Central memory CD8-positive, alpha-beta T cell (primary cell): ENCODE results near the gene TNFAIP8.

ENCODE experiments used
- ATAC-seq: fragments of 150-1000 bp; cut with Tn5 transposase; replicated peaks from 2 replicates; pipeline ENCODE4 v1.10.0; 2022; ENCODE audit warnings: mild to moderate bottlenecking, moderate FRiP score, moderate number of reproducible peaks; ENCODE audit not compliant: poor library complexity, severe bottlenecking; ENCODE audit errors: extremely low read depth
- DNase-seq, 2 donors: peaks; one replicate each; pipeline ENCODE4 v3.0.0; 2021; ENCODE audit warnings: low spot score in 2 of 2
- H3K27ac Mint-ChIP-seq: one replicate; pipeline ENCODE4 v1.8.0; 2022; ENCODE audit warnings: low read depth, mild to moderate bottlenecking, moderate library complexity, mixed read lengths
- H3K27me3 Mint-ChIP-seq: one replicate; pipeline ENCODE4 v1.8.0; 2022; ENCODE audit warnings: mixed read lengths
- H3K36me3 Mint-ChIP-seq: one replicate; pipeline ENCODE4 v1.8.0; 2022; ENCODE audit warnings: mild to moderate bottlenecking, moderate library complexity, mixed read lengths; ENCODE audit not compliant: insufficient read depth
- H3K4me1 Mint-ChIP-seq: one replicate; pipeline ENCODE4 v1.8.0; 2022; ENCODE audit warnings: mixed read lengths
- H3K4me3 Mint-ChIP-seq: one replicate; pipeline ENCODE4 v1.8.0; 2022; ENCODE audit warnings: mild to moderate bottlenecking, moderate library complexity, mixed read lengths
- H3K9me3 Mint-ChIP-seq: one replicate; pipeline ENCODE4 v1.8.0; 2022; ENCODE audit warnings: mixed read lengths

The TNFAIP8 gene

DNA sequence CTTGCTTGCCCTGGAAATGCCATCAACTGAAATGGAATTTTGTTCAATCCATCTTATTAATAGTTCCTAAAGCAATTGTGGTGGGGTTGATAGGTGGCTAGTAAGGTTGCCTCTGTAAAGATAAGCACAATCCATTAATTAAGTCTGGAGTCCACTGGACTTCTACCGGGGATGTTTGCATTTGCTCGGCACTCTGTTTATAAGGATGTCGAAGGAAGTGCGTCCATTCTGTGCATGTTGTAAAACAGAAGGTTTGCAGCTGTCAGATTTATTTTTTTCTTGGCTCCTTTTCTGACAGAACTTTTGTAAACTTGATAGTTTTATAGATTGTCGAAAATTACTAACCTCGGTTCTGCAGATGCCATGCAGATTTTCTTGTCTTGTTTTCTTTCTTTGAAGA, 12.8 kb upstream of the TNFAIP8 start:
- Mint-ChIP-seq H3K4me3 (peak overlapping the region; percentile 77), H3K4me1 (peaks cover 87% of the 10 kb centered on the region), H3K27me3 (no peaks in the 10 kb centered on the region), H3K36me3 (peaks cover 17% of the 10 kb centered on the region), H3K9me3 (no peaks in the 10 kb centered on the region), H3K27ac (peak overlapping the region; percentile 86)
- ATAC-seq, result no peak
- no peak for DNase-seq

DNA sequence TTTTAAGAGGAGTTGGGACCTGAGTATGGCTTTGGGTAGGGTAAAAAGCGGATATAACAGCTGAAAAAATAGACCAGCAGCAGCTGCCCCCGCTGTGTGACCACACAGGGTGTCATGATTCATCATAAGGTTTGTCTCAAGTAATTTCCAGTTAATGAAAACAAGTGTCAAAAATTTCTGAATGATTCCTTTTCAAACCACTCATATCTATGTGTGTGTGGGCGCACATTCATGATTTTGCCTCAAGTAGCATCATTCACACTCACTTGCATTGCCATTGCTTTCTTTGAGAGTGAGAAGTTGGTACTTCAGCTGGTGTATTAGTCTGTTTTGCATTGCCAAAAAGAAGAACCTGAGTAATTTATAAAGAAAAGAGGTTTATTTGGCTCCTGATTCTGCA, 12.1 kb upstream of the TNFAIP8 start:
- peak overlapping the region; percentile 74 for H3K27ac Mint-ChIP-seq
- no peaks in the 10 kb centered on the region for H3K9me3 Mint-ChIP-seq
- DNase-seq, result no peak
- no peak for ATAC-seq
- H3K27me3 Mint-ChIP-seq, result no peaks in the 10 kb centered on the region
- H3K4me1 Mint-ChIP-seq, result peaks cover 81% of the 10 kb centered on the region
- H3K36me3 Mint-ChIP-seq, result peaks cover 16% of the 10 kb centered on the region
- H3K4me3 Mint-ChIP-seq, result peak overlapping the region; percentile 16

DNA sequence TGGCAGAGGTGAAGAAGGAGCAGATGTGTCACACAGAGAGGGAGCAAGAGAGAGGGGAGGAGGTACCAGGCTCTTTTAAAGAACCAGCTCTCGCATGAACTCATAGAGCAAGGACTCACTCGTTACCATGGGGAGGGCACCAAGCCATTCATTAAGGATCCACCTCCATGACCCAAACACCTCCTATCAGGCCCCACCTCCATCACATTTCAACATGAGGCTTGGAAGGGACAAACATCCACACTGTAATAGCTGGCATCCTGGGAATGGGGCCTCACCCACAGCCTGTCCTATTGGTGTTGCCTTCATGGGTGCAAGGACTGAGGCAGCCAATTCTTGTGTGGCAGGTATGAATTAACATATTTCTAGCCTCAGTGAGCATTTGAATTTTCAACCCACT, 11.6 kb upstream of the TNFAIP8 start:
- DNase-seq (no peak), ATAC-seq (no peak)
- Mint-ChIP-seq H3K36me3 (peaks cover 16% of the 10 kb centered on the region), H3K4me1 (peaks cover 84% of the 10 kb centered on the region), H3K4me3 (peak overlapping the region; percentile 16), H3K27me3 (no peaks in the 10 kb centered on the region), H3K27ac (peak overlapping the region; percentile 74), H3K9me3 (no peaks in the 10 kb centered on the region)

DNA sequence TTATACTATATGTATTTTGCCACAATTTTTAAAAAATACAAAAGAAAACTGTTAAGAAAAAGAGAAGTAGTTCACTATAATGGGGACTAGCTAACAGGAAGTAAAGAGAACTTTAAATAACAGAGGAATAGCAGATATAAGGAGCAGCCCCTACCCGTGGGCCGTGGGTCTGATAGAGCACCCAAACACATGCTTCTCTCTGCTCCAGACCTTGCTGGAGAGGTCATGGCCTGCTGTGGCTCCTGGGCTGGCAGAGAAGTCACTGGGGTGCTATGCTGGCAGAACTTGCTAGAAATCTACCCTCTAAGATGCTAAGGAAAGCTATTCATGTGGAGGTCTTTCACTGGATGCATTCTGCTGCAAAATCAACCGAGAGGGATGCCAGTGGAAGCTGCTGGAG, 10.0 kb upstream of the TNFAIP8 start:
- no peak for ATAC-seq
- no peak for DNase-seq
- Mint-ChIP-seq H3K4me3 (peak overlapping the region; percentile 27), H3K27me3 (no peaks in the 10 kb centered on the region), H3K9me3 (no peaks in the 10 kb centered on the region), H3K4me1 (peaks cover 81% of the 10 kb centered on the region), H3K36me3 (peaks cover 11% of the 10 kb centered on the region), H3K27ac (peak overlapping the region; percentile 69)

DNA sequence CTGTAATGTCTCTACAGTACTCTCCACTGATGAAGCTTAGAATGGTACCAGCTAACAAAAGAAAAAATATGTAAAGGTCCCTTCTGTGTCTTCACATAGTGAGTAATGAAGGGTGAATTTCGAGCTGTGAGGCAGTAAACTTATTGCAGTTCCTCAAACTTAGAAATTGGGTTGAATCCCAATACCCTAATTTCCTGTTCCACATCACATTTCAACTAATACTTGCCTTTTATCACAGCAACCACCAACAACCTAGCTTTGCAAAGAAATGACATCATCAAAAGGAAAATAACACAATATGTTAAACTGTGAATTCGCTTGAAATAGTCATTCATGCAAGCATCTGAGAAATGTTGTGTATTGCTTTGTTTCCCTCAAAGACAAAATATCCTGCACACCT, 9.4 kb upstream of the TNFAIP8 start:
- Mint-ChIP-seq H3K27ac (no peak overlapping the region), H3K27me3 (no peaks in the 10 kb centered on the region), H3K4me1 (peaks cover 78% of the 10 kb centered on the region), H3K36me3 (peaks cover 7% of the 10 kb centered on the region), H3K4me3 (peak overlapping the region; percentile 27), H3K9me3 (no peaks in the 10 kb centered on the region)
- DNase-seq (no peak), ATAC-seq (no peak)

DNA sequence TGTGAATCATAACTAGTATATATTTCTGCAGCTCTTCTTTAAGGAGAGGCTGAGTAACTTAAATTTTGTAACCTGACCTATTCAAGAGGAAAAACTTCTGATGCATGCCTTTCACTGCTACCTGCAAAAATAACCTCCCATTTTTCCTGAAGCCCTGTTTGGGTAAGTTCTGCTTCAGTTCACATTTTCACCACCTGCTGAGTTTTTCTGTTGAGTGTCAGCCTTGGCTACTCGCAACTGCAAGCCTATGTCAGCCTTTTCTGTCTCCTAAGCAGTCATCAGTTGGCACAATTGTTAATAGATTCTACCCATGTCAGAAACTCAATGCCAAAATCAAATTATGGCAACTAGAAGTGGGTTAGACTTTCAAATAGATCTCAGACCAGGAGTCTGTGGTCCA, 8.2 kb upstream of the TNFAIP8 start:
- no peak for DNase-seq
- Mint-ChIP-seq H3K27ac (no peak overlapping the region), H3K36me3 (peaks cover 4% of the 10 kb centered on the region), H3K9me3 (no peaks in the 10 kb centered on the region), H3K4me3 (no peak overlapping the region), H3K4me1 (peaks cover 76% of the 10 kb centered on the region), H3K27me3 (no peaks in the 10 kb centered on the region)
- ATAC-seq, result no peak

DNA sequence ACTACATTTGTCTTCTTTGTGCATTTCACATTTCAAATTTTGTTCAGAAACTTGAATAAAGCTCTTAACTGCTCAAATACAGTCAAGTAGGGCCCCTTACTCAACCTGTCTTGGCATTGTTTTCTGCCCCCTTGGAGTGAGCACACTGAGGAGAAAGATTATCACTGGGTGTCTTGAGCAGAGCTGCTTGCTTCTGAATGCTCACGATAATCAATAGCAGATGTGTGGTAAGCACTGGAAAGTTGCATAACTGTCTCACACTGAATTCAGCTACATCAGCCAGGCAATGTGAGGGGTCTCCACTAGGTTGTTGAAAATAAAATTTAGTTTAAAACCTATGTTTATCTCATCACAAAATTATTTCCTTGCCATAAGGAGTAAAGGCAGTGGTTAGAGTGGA, 7.8 kb upstream of the TNFAIP8 start:
- DNase-seq (no peak), ATAC-seq (no peak)
- H3K27me3 Mint-ChIP-seq, result no peaks in the 10 kb centered on the region
- H3K27ac Mint-ChIP-seq, result no peak overlapping the region
- peaks cover 76% of the 10 kb centered on the region for H3K4me1 Mint-ChIP-seq
- no peak overlapping the region for H3K4me3 Mint-ChIP-seq
- peaks cover 4% of the 10 kb centered on the region for H3K36me3 Mint-ChIP-seq
- H3K9me3 Mint-ChIP-seq, result no peaks in the 10 kb centered on the region

DNA sequence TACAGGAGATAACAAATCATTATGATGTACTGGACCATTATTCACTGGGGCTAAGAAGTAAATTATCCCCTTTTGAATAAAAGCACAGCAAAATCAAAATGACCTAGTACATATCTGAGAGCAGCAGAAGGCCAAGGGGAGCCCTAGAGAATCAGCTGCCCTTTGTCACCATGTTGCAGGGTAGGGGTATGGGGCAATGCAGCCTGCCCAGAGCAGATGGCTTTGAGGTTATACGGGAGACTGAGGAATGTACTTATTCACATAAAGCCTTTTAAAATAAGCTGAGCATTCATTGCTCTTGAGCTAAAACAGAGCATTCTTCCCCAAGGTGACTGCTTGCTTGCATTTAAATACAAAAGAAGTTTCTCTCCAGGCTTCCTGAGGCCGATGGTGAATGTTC, 2.6 kb upstream of the TNFAIP8 start:
- H3K4me3 Mint-ChIP-seq, result peak overlapping the region; percentile 74
- peaks cover 8% of the 10 kb centered on the region for H3K36me3 Mint-ChIP-seq
- no peaks in the 10 kb centered on the region for H3K27me3 Mint-ChIP-seq
- no peaks in the 10 kb centered on the region for H3K9me3 Mint-ChIP-seq
- DNase-seq, result no peak
- peaks cover 84% of the 10 kb centered on the region for H3K4me1 Mint-ChIP-seq
- no peak for ATAC-seq
- H3K27ac Mint-ChIP-seq, result peak overlapping the region; percentile 76

DNA sequence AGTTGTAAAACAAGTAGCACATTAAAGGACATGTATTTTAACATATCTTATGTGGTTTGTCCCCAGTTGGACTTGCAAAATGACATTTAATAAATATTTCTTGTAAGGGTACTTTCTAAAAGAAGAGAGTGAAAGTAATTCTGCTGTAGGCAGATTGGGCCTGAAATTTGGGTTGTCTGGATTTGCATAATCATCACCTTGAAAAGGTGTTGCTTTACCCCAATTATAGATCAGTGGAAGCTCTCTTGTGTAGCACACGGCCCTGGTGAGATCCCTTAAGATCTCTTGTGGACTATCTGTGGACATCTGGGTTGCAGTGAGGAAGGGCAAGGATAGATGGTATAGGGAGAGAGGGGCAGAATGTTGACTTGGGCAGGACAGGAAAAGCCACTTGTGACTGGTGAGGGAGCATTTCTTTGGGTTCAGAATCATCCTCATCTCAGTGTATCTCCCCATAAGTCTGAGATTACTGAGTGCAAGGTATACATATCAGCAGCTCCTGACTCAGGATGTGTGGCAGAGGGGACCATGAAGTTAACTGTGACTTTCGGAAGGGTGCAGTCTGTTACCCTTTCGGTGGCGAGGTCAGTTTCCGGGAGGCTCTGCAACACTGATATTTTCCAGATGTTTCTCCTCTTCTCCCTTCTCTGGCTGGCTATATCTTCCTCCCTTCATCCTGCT, 2.0 kb upstream of the TNFAIP8 start:
- no peaks in the 10 kb centered on the region for H3K9me3 Mint-ChIP-seq
- peak overlapping the region; percentile 76 for H3K27ac Mint-ChIP-seq
- DNase-seq, result no peak
- no peaks in the 10 kb centered on the region for H3K27me3 Mint-ChIP-seq
- peaks cover 8% of the 10 kb centered on the region for H3K36me3 Mint-ChIP-seq
- ATAC-seq, result peak; percentile 66
- peaks cover 88% of the 10 kb centered on the region for H3K4me1 Mint-ChIP-seq
- H3K4me3 Mint-ChIP-seq, result peak overlapping the region; percentile 74

DNA sequence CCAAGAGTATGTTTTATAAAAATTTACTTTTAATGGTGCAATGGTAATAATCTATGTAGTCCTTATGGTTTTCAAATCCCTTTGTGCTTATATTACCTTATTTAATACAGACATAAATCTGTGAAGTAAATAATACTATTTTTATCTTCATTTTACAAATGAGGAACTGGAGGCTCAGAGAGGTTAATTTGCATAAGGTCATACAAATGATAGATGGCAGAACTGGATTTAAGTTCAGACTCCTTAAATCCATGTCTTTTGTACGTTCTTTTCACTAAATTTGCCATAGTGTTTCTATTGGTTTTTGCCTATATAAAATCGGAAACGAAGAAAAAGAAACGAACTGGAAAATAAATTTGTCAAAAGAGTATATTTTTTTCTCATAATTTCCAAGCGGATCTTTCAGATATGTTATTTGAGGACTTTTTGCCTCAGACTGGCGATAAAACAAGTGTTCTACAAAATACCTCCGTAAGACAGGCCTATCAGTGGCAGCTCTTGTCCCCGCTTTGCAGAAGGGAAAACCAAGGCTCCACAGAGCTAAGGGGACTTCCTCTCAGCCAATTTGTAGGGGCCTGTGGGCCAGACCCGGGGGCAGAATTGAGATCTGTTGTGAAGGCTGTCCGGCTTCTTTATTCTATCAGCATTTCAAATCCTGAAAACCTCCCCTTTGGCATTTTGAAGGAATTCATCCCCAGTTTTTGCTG, 1.1 kb upstream of the TNFAIP8 start:
- Mint-ChIP-seq H3K4me1 (peaks cover 88% of the 10 kb centered on the region), H3K36me3 (peaks cover 9% of the 10 kb centered on the region), H3K27ac (peak overlapping the region; percentile 76), H3K9me3 (no peaks in the 10 kb centered on the region), H3K27me3 (no peaks in the 10 kb centered on the region), H3K4me3 (peak overlapping the region; percentile 96)
- ATAC-seq (no peak), DNase-seq (no peak)

DNA sequence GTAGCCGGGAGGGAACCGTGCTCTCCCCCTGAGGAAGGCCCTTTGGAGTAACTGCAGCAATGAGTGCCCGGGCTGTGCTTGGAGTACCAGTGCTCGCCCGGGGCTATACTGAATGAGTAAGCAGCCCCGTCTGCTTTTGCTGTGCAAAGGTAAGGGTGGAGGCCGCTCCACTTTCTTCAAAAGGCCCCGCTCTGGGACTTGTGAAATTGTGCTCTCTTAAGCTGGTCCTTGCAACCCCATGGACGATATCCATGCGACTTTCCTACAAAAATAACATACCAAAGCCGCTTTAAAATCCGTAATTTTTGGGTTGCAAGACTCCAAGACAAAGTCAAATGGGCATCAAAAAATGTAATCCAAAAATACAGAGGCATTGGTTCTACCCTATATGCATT, 578 bp upstream of the TNFAIP8 start:
- peaks cover 89% of the 10 kb centered on the region for H3K4me1 Mint-ChIP-seq
- peaks cover 9% of the 10 kb centered on the region for H3K36me3 Mint-ChIP-seq
- H3K4me3 Mint-ChIP-seq, result peak overlapping the region; percentile 96
- no peaks in the 10 kb centered on the region for H3K27me3 Mint-ChIP-seq
- H3K27ac Mint-ChIP-seq, result peak overlapping the region; percentile 89
- ATAC-seq, result no peak
- H3K9me3 Mint-ChIP-seq, result no peaks in the 10 kb centered on the region
- no peak for DNase-seq

DNA sequence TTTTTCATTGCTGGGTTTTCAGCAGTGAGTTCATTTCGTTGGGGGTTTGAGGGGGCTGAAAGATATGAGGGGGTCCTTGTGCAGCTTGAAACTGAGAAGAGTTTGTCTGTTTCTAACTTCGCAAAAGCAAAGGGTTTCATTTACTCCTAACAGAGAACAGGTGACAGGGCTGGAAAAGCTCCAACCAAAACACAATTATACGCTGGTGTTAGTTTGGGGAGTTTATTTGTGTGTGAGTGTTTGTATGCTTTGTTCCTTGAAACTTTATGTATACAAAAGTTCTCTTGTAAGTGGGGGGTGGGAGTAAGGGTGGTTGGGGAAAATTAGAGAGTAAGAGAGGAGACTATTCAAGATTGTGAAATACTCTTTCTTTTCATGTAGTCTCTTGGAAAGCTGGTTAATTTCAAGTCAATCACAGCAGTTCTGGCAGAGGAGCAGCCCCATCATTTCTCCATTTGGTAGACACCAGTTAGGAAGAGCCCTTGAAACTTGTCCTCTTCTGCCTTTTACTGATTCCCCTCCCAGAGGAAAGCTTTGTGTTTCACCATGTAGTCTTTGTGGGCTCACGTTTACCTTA, 881 bp downstream of the TNFAIP8 start:
- no peak for ATAC-seq
- no peak for DNase-seq
- peak overlapping the region; percentile 89 for H3K27ac Mint-ChIP-seq
- peaks cover 9% of the 10 kb centered on the region for H3K36me3 Mint-ChIP-seq
- H3K9me3 Mint-ChIP-seq, result no peaks in the 10 kb centered on the region
- H3K4me3 Mint-ChIP-seq, result peak overlapping the region; percentile 96
- H3K27me3 Mint-ChIP-seq, result no peaks in the 10 kb centered on the region
- H3K4me1 Mint-ChIP-seq, result peaks cover 96% of the 10 kb centered on the region

DNA sequence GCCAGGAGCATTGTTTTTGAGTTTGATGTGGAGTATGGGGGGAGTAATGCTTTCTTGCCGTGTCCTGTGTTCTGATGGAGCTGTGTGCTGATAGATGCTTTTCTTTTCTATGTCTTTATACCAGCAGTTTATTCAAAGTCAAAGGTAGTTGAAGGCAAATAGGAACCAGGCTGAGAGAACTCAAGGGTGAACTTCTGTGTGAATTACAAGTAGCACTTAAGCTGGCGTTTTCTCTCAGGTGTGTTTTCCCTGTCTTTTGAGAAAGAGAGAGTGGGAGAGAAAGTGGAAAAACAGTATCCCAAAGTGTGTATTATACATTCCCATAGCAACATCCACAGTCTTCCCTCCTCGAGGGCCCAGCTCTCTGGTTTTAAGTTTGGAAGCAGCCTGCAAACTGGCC, 1.5 kb downstream of the TNFAIP8 start:
- peak overlapping the region; percentile 96 for H3K4me3 Mint-ChIP-seq
- peaks cover 9% of the 10 kb centered on the region for H3K36me3 Mint-ChIP-seq
- ATAC-seq (no peak), DNase-seq (no peak)
- H3K27ac Mint-ChIP-seq, result peak overlapping the region; percentile 89
- peaks cover 96% of the 10 kb centered on the region for H3K4me1 Mint-ChIP-seq
- H3K9me3 Mint-ChIP-seq, result no peaks in the 10 kb centered on the region
- H3K27me3 Mint-ChIP-seq, result no peaks in the 10 kb centered on the region
